ENCODE data around the gene ITPK1.

- TF ChIP-seq POLR2AphosphoS5 (IDR thresholded peaks at IDR 0.05; ENCODE audit: borderline replicate concordance, low read depth, low read length) = no peak
- no peak for TF ChIP-seq EZH2 (IDR thresholded peaks at IDR 0.05)
Observed at GRCh38 chr14:92987713-92988510, 127.8 kb downstream of the ITPK1 start.

Data from SK-N-MC (cell line).